ENCODE results near the gene ATP6AP2. TPM values are rescaled to one million over a fixed set of nuclear protein-coding genes. Genes with fewer than 3 reads are reported as not detected.

Gene ATP6AP2
- total RNA-seq, 1 donor, result 132 TPM

GRCh38 chrX:40538406-40538805 lies 42.4 kb upstream of the ATP6AP2 start:
- H3K79me2 ChIP-seq (ENCODE audit: insufficient read depth, low read length), result no peaks in the 10 kb centered on the region
- H3K36me3 ChIP-seq (ENCODE audit: insufficient read depth, low read length), result no peaks in the 10 kb centered on the region
- TF ChIP-seq CTCF (IDR thresholded peaks at IDR 0.05; ENCODE audit: extremely low read depth, low read depth, low read length), result no peak
- no peaks in the 10 kb centered on the region for H3K9me3 ChIP-seq (ENCODE audit: low read depth, low read length)
- H2AFZ ChIP-seq (ENCODE audit: low read length), result no peak overlapping the region
- no peak for DNase-seq (ENCODE audit: insufficient read length, low spot score, missing footprints)
- no peak overlapping the region for H3K4me3 ChIP-seq (ENCODE audit: insufficient read depth, low read length)
- peaks cover under 1% of the 10 kb centered on the region for H4K20me1 ChIP-seq (ENCODE audit: insufficient read depth, low read length)
- no peak overlapping the region for H3K27ac ChIP-seq (ENCODE audit: low read depth, low read length)
- peaks cover 49% of the 10 kb centered on the region for H3K27me3 ChIP-seq (ENCODE audit: insufficient read depth, low read length)
- peaks cover 9% of the 10 kb centered on the region for H3K4me1 ChIP-seq (ENCODE audit: insufficient read depth, low read length)
- H3K4me2 ChIP-seq (ENCODE audit: insufficient read depth, low read length), result no peak overlapping the region

GRCh38 chrX:40539214-40540142 lies 41.3 kb upstream of the ATP6AP2 start:
- Histone ChIP-seq H2AFZ (ENCODE audit: low read length) (peak overlapping the region; percentile 79), H3K4me2 (ENCODE audit: insufficient read depth, low read length) (peak overlapping the region; percentile 63)

GRCh38 chrX:40542208-40542607 lies 38.6 kb upstream of the ATP6AP2 start:
- H2AFZ ChIP-seq (ENCODE audit: low read length), result no peak overlapping the region
- no peak for TF ChIP-seq CTCF (IDR thresholded peaks at IDR 0.05; ENCODE audit: extremely low read depth, low read depth, low read length)

More at GRCh38 chrX:40539214-40540142, 41.3 kb upstream of the ATP6AP2 start:
- Histone ChIP-seq H3K36me3 (ENCODE audit: insufficient read depth, low read length) (no peaks in the 10 kb centered on the region), H3K4me1 (ENCODE audit: insufficient read depth, low read length) (peaks cover 9% of the 10 kb centered on the region), H3K27ac (ENCODE audit: low read depth, low read length) (peak overlapping the region; percentile 14), H3K9me3 (ENCODE audit: low read depth, low read length) (no peaks in the 10 kb centered on the region), H3K27me3 (ENCODE audit: insufficient read depth, low read length) (peaks cover 52% of the 10 kb centered on the region), H3K4me3 (ENCODE audit: insufficient read depth, low read length) (peak overlapping the region; percentile 6), H3K79me2 (ENCODE audit: insufficient read depth, low read length) (no peaks in the 10 kb centered on the region), H4K20me1 (ENCODE audit: insufficient read depth, low read length) (peaks cover 2% of the 10 kb centered on the region)
- no peak for TF ChIP-seq CTCF (IDR thresholded peaks at IDR 0.05; ENCODE audit: extremely low read depth, low read depth, low read length)
- peak; percentile 58 for DNase-seq (ENCODE audit: insufficient read length, low spot score, missing footprints)

GRCh38 chrX:40542972-40543371 lies 37.8 kb upstream of the ATP6AP2 start:
- Histone ChIP-seq H4K20me1 (ENCODE audit: insufficient read depth, low read length) (peaks cover 2% of the 10 kb centered on the region), H3K9me3 (ENCODE audit: low read depth, low read length) (no peaks in the 10 kb centered on the region), H3K79me2 (ENCODE audit: insufficient read depth, low read length) (no peaks in the 10 kb centered on the region), H2AFZ (ENCODE audit: low read length) (no peak overlapping the region), H3K27ac (ENCODE audit: low read depth, low read length) (no peak overlapping the region), H3K27me3 (ENCODE audit: insufficient read depth, low read length) (peaks cover 43% of the 10 kb centered on the region), H3K36me3 (ENCODE audit: insufficient read depth, low read length) (no peaks in the 10 kb centered on the region), H3K4me2 (ENCODE audit: insufficient read depth, low read length) (no peak overlapping the region), H3K4me3 (ENCODE audit: insufficient read depth, low read length) (no peak overlapping the region), H3K4me1 (ENCODE audit: insufficient read depth, low read length) (peaks cover 9% of the 10 kb centered on the region)
- TF ChIP-seq CTCF (IDR thresholded peaks at IDR 0.05; ENCODE audit: extremely low read depth, low read depth, low read length), result no peak
- no peak for DNase-seq (ENCODE audit: insufficient read length, low spot score, missing footprints)

More at GRCh38 chrX:40542208-40542607, 38.6 kb upstream of the ATP6AP2 start:
- Histone ChIP-seq H3K4me1 (ENCODE audit: insufficient read depth, low read length) (peaks cover 9% of the 10 kb centered on the region), H4K20me1 (ENCODE audit: insufficient read depth, low read length) (peaks cover 2% of the 10 kb centered on the region), H3K79me2 (ENCODE audit: insufficient read depth, low read length) (no peaks in the 10 kb centered on the region), H3K4me3 (ENCODE audit: insufficient read depth, low read length) (no peak overlapping the region), H3K27ac (ENCODE audit: low read depth, low read length) (no peak overlapping the region), H3K27me3 (ENCODE audit: insufficient read depth, low read length) (peaks cover 44% of the 10 kb centered on the region), H3K4me2 (ENCODE audit: insufficient read depth, low read length) (no peak overlapping the region), H3K36me3 (ENCODE audit: insufficient read depth, low read length) (no peaks in the 10 kb centered on the region), H3K9me3 (ENCODE audit: low read depth, low read length) (no peaks in the 10 kb centered on the region)
- DNase-seq (ENCODE audit: insufficient read length, low spot score, missing footprints), result no peak

Measured in osteoblast (primary cell).